Measurements from ENCODE around the gene NSG1.

Gene NSG1

GRCh38 chr4:4361883-4362282 is 25.0 kb upstream of the NSG1 start:
- TF ChIP-seq FOXP2 (optimal IDR thresholded peaks at IDR 0.05; ENCODE audit: borderline replicate concordance, extremely low read depth, extremely low read length, insufficient read depth) (no peak), POLR2AphosphoS5 (IDR thresholded peaks at IDR 0.05; ENCODE audit: low read depth, low read length) (no peak), SIN3A (IDR thresholded peaks at IDR 0.05; ENCODE audit: borderline replicate concordance, insufficient read depth, low read length) (no peak), TAF1 (IDR thresholded peaks at IDR 0.05; ENCODE audit: borderline replicate concordance, insufficient read depth, low read length) (no peak), REST (IDR thresholded peaks at IDR 0.05; ENCODE audit: insufficient read depth in 1 of 2, low read depth in 2 of 2, low read length in 2 of 2) (no peak)

GRCh38 chr4:4362991-4363697 is 23.8 kb upstream of the NSG1 start:
- TF ChIP-seq REST (IDR thresholded peaks at IDR 0.05; ENCODE audit: insufficient read depth in 1 of 2, low read depth in 2 of 2, low read length in 2 of 2) = no peak
- TF ChIP-seq FOXP2 (optimal IDR thresholded peaks at IDR 0.05; ENCODE audit: borderline replicate concordance, extremely low read depth, extremely low read length, insufficient read depth) = no peak
- no peak for TF ChIP-seq POLR2AphosphoS5 (IDR thresholded peaks at IDR 0.05; ENCODE audit: low read depth, low read length)
- TF ChIP-seq SIN3A (IDR thresholded peaks at IDR 0.05; ENCODE audit: borderline replicate concordance, insufficient read depth, low read length) = no peak
- TF ChIP-seq TAF1 (IDR thresholded peaks at IDR 0.05; ENCODE audit: borderline replicate concordance, insufficient read depth, low read length) = no peak

- TF ChIP-seq REST (IDR thresholded peaks at IDR 0.05; ENCODE audit: insufficient read depth in 1 of 2, low read depth in 2 of 2, low read length in 2 of 2) (no peak), TAF1 (IDR thresholded peaks at IDR 0.05; ENCODE audit: borderline replicate concordance, insufficient read depth, low read length) (no peak)
Measured at GRCh38 chr4:4364061-4364460, 22.8 kb upstream of the NSG1 start.

- no peak for TF ChIP-seq SIN3A (IDR thresholded peaks at IDR 0.05; ENCODE audit: borderline replicate concordance, insufficient read depth, low read length)
- TF ChIP-seq TAF1 (IDR thresholded peaks at IDR 0.05; ENCODE audit: borderline replicate concordance, insufficient read depth, low read length) = no peak
- no peak for TF ChIP-seq REST (IDR thresholded peaks at IDR 0.05; ENCODE audit: insufficient read depth in 1 of 2, low read depth in 2 of 2, low read length in 2 of 2)
- TF ChIP-seq FOXP2 (optimal IDR thresholded peaks at IDR 0.05; ENCODE audit: borderline replicate concordance, extremely low read depth, extremely low read length, insufficient read depth) = no peak
- TF ChIP-seq POLR2AphosphoS5 (IDR thresholded peaks at IDR 0.05; ENCODE audit: low read depth, low read length) = no peak
Measured at GRCh38 chr4:4364486-4365208, 22.3 kb upstream of the NSG1 start.
